ENCODE results near the gene NAV3. TPM values are rescaled to one million over a fixed set of nuclear protein-coding genes. Genes with fewer than 3 reads are reported as not detected.

NAV3 gene
- total and polyA plus RNA-seq, 2 experiments from 2014 or later: 4.0 to 12.0 TPM

- Histone ChIP-seq H2AFZ (no peak overlapping the region), H3F3A (replicated peaks; ENCODE audit: low read depth) (no peaks in the 10 kb centered on the region), H3K9me2 (ENCODE audit: insufficient read depth) (no peaks in the 10 kb centered on the region), H3K27ac (ENCODE audit: low read depth) (no peak overlapping the region), H3K79me2 (replicated peaks; ENCODE audit: insufficient read depth) (no peaks in the 10 kb centered on the region), H3K4me1 (ENCODE audit: insufficient read depth) (peaks cover 4% of the 10 kb centered on the region; the same call in 1 of the 2 replicates), H3K4me2 (no peak overlapping the region), H3K27me3 (ENCODE audit: insufficient read depth) (no peaks in the 10 kb centered on the region), H3K36me3 (ENCODE audit: insufficient read depth) (no peaks in the 10 kb centered on the region), H4K20me1 (replicated peaks; ENCODE audit: insufficient read depth) (no peaks in the 10 kb centered on the region), H3K4me3 (no peak overlapping the region)
- H3K27ac Mint-ChIP-seq: peak overlapping the region; percentile 80; the same call in 1 of the 2 replicates
- no peak for TF ChIP-seq JUNB (IDR thresholded peaks at IDR 0.05; ENCODE audit: unreplicated experiment)
- no peak for TF ChIP-seq CREB1 (CRISPR knock-in tag; IDR thresholded peaks at IDR 0.05; ENCODE audit: low read depth)
- TF ChIP-seq ZNF462 (CRISPR knock-in tag; IDR thresholded peaks at IDR 0.05): no peak
- no peak for TF ChIP-seq CTCF (conservative IDR thresholded peaks at IDR 0.05; ENCODE audit: low read depth in 2 of 2)
- TF ChIP-seq ETS1 (IDR thresholded peaks at IDR 0.05): no peak
- TF ChIP-seq POLR2AphosphoS5 (IDR thresholded peaks at IDR 0.05; ENCODE audit: low read depth): no peak
- no peak for TF ChIP-seq STAT1 (IDR thresholded peaks at IDR 0.05; ENCODE audit: unreplicated experiment)
- no peak for TF ChIP-seq REST (IDR thresholded peaks at IDR 0.05; ENCODE audit: unreplicated experiment)
- no peak for TF ChIP-seq EZH2 (IDR thresholded peaks at IDR 0.05; ENCODE audit: low read depth, unreplicated experiment)
- TF ChIP-seq EZH2phosphoT487 (IDR thresholded peaks at IDR 0.05; ENCODE audit: unreplicated experiment): no peak
- DNase-seq (ENCODE audit: low spot score) (no peak), ATAC-seq (no peak)
- H3K9me3 Mint-ChIP-seq: no peaks in the 10 kb centered on the region
- H3K27me3 Mint-ChIP-seq (ENCODE audit: insufficient read depth, low read depth, poor library complexity): no peaks in the 10 kb centered on the region
- H3K36me3 Mint-ChIP-seq (ENCODE audit: low read depth): no peaks in the 10 kb centered on the region
- no peak overlapping the region for H3K4me3 Mint-ChIP-seq
- H3K4me1 Mint-ChIP-seq: peaks cover 6% of the 10 kb centered on the region; the same call in 2 of the 3 replicates
These were observed 291.4 kb downstream of the NAV3 start for GRCh38 chr12:78121969-78122610.
